Central memory CD8-positive, alpha-beta T cell (primary cell): Measurements from ENCODE around the gene ARHGEF7.

Source experiments
- ATAC-seq: fragments of 150-1000 bp; cut with Tn5 transposase; replicated peaks from 2 replicates; pipeline ENCODE4 v1.10.0; 2022; ENCODE audit warnings: mild to moderate bottlenecking, moderate FRiP score, moderate number of reproducible peaks; ENCODE audit not compliant: poor library complexity, severe bottlenecking; ENCODE audit errors: extremely low read depth
- DNase-seq, 2 donors: peaks; one replicate each; pipeline ENCODE4 v3.0.0; 2021; ENCODE audit warnings: low spot score in 2 of 2
- H3K27ac Mint-ChIP-seq: one replicate; pipeline ENCODE4 v1.8.0; 2022; ENCODE audit warnings: low read depth, mild to moderate bottlenecking, moderate library complexity, mixed read lengths
- H3K27me3 Mint-ChIP-seq: one replicate; pipeline ENCODE4 v1.8.0; 2022; ENCODE audit warnings: mixed read lengths
- H3K36me3 Mint-ChIP-seq: one replicate; pipeline ENCODE4 v1.8.0; 2022; ENCODE audit warnings: mild to moderate bottlenecking, moderate library complexity, mixed read lengths; ENCODE audit not compliant: insufficient read depth
- H3K4me1 Mint-ChIP-seq: one replicate; pipeline ENCODE4 v1.8.0; 2022; ENCODE audit warnings: mixed read lengths
- H3K4me3 Mint-ChIP-seq: one replicate; pipeline ENCODE4 v1.8.0; 2022; ENCODE audit warnings: mild to moderate bottlenecking, moderate library complexity, mixed read lengths
- H3K9me3 Mint-ChIP-seq: one replicate; pipeline ENCODE4 v1.8.0; 2022; ENCODE audit warnings: mixed read lengths

ARHGEF7 gene

DNA sequence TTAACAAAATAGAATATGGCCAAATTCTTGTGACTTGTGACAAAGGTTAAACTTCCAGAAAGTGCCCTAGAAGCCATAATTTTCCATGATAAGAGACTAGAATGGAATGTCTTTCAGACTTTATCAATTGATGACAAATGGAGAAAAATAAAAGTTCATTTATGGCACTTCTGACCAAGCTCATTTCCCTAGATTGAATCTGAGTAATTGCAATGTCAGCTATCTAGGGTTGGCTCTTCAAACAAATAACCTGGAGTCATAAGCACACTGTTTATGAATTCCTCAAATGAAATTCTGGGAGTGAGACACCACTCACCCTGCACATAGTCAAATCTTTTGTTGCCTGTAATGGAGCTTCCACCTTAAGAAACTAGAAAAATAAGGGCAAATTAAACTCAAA lies 11.4 kb downstream of the ARHGEF7 start:
- Mint-ChIP-seq H3K4me1 (no peaks in the 10 kb centered on the region), H3K27me3 (peaks cover 76% of the 10 kb centered on the region), H3K36me3 (no peaks in the 10 kb centered on the region), H3K9me3 (no peaks in the 10 kb centered on the region), H3K27ac (no peak overlapping the region), H3K4me3 (no peak overlapping the region)
- DNase-seq (no peak), ATAC-seq (no peak)

DNA sequence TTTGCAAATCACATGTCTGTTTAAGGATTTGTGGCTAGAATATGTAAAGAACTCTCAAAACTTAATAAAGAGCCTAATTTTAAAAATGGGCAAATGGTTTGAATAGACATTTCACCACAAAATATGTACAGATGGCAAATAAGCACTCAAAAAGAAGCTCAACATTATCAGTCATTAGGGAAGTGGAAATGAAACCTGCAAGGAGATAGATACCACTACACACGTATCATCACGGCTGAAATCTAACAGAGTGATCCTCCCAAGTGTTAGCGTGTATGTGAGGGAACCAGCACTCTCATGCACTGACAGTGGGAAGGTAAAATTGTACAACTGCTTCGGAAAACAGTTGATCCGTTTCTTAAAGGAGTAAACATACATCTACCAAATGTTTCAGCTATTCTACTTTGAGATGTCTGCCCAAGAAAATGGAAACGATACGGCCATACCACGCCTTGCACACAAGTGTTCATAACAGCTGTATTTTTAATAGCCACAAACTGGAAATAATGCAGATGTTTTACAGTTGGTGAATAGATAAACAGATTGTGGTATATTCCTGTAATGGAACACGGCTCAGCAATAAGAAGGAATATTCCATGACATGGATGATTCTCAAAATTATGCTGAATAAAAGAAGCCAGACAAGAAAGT lies 14.5 kb downstream of the ARHGEF7 start:
- H3K4me1 Mint-ChIP-seq = no peaks in the 10 kb centered on the region
- H3K9me3 Mint-ChIP-seq = no peaks in the 10 kb centered on the region
- H3K27ac Mint-ChIP-seq = no peak overlapping the region
- peaks cover 2% of the 10 kb centered on the region for H3K36me3 Mint-ChIP-seq
- no peak for DNase-seq
- H3K27me3 Mint-ChIP-seq = peaks cover 55% of the 10 kb centered on the region
- no peak for ATAC-seq
- H3K4me3 Mint-ChIP-seq = no peak overlapping the region

DNA sequence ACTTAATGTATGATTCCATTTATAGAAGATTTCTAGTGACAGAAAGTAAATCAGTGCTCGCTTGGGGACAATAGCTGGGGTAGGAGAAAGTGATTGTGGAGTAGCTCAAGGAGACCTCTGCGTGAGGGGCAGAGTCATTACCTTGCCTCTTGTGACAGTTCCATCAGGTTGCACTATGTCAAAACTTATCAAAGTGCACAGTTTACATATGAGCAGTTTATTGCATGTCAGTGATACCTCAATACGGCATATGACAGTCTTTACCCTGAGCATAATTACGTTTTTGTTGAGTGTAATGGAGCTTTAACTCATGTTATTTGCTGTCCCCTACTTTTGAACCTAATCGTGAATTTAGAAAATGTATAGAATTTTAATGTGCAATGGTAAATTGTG lies 15.0 kb downstream of the ARHGEF7 start:
- H3K4me1 Mint-ChIP-seq = no peaks in the 10 kb centered on the region
- peaks cover 2% of the 10 kb centered on the region for H3K36me3 Mint-ChIP-seq
- DNase-seq = no peak
- H3K4me3 Mint-ChIP-seq = no peak overlapping the region
- H3K9me3 Mint-ChIP-seq = no peaks in the 10 kb centered on the region
- no peak for ATAC-seq
- H3K27ac Mint-ChIP-seq = no peak overlapping the region
- peaks cover 50% of the 10 kb centered on the region for H3K27me3 Mint-ChIP-seq

DNA sequence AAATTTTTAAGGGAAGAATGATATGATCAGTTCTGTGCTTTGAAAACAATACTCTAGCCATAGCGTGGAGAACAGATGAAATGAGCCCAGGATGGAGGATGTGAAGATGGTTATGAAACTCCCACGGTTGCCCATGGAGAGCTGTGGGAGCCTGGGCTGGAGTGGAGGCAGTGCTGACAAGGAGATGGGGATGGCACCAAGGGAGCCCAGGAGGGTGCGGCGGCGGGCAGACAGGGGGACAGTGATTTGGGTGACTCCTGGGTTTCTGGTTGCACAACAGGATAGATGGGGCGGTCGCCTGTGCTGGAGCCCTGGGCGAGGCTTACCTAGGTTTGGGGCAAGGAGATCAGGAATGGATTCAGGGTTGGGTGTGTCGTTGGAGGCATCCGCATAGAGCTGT lies 15.9 kb downstream of the ARHGEF7 start:
- H3K4me3 Mint-ChIP-seq = no peak overlapping the region
- H3K4me1 Mint-ChIP-seq = no peaks in the 10 kb centered on the region
- peaks cover 46% of the 10 kb centered on the region for H3K27me3 Mint-ChIP-seq
- H3K36me3 Mint-ChIP-seq = peaks cover 2% of the 10 kb centered on the region
- no peaks in the 10 kb centered on the region for H3K9me3 Mint-ChIP-seq
- DNase-seq (no peak), ATAC-seq (no peak)
- H3K27ac Mint-ChIP-seq = no peak overlapping the region

DNA sequence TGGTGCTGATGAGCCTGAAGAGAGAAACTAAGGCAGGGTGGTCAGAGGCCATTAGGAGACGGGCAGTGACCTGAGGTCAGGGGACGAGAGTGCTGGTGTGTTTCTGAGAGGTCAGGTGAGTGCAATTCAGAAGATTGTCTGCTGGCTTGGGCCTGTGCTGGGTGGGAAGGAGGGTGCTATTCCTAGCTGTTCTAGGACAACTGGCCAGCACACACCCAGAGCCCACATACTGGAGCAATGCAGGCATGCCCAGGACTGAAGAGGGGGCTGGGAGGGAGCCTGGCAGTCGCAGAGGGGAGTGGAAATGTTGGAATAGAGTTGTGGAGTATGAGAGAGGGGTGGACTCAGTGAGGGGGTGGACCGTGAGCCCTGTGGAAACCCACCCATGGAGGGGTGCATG lies 16.5 kb downstream of the ARHGEF7 start:
- peaks cover 46% of the 10 kb centered on the region for H3K27me3 Mint-ChIP-seq
- H3K4me1 Mint-ChIP-seq = no peaks in the 10 kb centered on the region
- H3K4me3 Mint-ChIP-seq = no peak overlapping the region
- H3K27ac Mint-ChIP-seq = no peak overlapping the region
- H3K9me3 Mint-ChIP-seq = no peaks in the 10 kb centered on the region
- DNase-seq (no peak), ATAC-seq (no peak)
- H3K36me3 Mint-ChIP-seq = peaks cover 2% of the 10 kb centered on the region

DNA sequence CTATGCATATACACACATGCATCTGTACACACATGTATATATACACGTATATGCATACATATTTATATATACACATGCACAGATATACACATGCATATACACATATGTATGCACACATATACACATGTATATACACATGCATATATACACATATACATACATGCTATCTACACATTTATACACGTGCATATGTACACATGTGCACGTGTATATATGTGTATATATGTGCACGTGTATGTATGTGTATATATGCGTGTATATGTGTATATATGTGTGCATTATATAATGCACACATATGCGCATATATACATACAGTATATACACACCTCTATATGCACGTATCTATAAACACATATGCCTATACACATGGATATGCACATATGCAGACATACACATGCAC lies 17.8 kb downstream of the ARHGEF7 start:
- Mint-ChIP-seq H3K27me3 (peaks cover 54% of the 10 kb centered on the region), H3K27ac (no peak overlapping the region), H3K4me3 (no peak overlapping the region), H3K4me1 (no peaks in the 10 kb centered on the region), H3K9me3 (no peaks in the 10 kb centered on the region), H3K36me3 (peaks cover 2% of the 10 kb centered on the region)
- ATAC-seq = no peak
- no peak for DNase-seq

DNA sequence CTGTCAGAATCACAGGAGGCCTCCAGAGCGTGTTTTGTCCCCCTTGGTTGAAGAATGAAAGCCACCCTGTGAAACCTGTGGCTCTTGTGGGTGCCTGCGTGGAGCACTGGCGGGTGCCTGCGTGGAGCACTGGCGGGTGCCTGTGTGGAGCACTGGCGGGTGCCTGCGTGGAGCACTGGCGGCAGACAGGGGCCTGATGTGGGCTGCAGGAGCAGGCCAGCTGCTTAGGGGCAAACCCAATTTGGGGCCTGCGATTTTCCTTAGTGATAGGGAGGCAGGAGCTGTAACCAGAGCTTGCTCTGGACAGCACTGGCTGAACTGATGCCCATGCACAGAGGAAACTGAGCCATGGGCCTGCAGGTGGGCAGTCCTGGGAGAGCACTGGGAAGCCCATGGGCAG lies 24.3 kb downstream of the ARHGEF7 start:
- H3K9me3 Mint-ChIP-seq = no peaks in the 10 kb centered on the region
- peaks cover 86% of the 10 kb centered on the region for H3K27me3 Mint-ChIP-seq
- H3K36me3 Mint-ChIP-seq = no peaks in the 10 kb centered on the region
- H3K27ac Mint-ChIP-seq = no peak overlapping the region
- H3K4me1 Mint-ChIP-seq = no peaks in the 10 kb centered on the region
- ATAC-seq (no peak), DNase-seq (no peak)
- H3K4me3 Mint-ChIP-seq = no peak overlapping the region

DNA sequence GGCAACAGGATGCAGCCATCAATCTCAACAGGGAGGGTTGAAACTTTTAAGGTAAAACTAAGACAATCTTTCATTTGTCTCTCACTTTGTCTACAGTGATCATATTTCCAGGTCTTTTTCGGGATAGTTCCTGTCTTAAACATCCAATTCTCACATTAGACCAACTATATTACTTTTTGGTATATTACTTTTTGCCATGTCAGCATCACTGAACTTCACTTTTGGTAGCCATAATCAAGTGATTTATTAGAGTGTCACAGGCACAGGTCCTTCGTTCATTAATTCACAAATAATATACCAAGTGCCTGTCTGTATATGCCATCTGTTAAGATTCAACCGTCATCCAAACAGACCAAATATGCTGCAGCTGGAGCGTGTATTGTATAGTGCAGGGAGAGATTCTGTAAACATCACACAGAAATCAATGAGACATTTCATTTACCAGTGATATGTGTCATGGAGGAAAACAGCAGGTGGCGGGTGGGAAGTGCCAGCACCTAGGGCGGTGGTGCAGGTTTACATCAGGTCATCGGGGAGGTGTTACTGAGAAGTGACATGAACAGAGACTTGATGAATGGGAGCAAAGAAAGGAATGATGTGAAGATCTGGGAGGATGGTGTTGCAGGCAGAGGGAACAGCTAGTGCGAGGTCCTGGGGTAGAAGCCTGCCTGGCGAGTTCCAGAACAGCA lies 24.9 kb downstream of the ARHGEF7 start:
- DNase-seq = no peak
- H3K4me3 Mint-ChIP-seq = no peak overlapping the region
- H3K9me3 Mint-ChIP-seq = no peaks in the 10 kb centered on the region
- H3K27me3 Mint-ChIP-seq = peaks cover 92% of the 10 kb centered on the region
- ATAC-seq = no peak
- H3K4me1 Mint-ChIP-seq = no peaks in the 10 kb centered on the region
- no peak overlapping the region for H3K27ac Mint-ChIP-seq
- H3K36me3 Mint-ChIP-seq = no peaks in the 10 kb centered on the region

DNA sequence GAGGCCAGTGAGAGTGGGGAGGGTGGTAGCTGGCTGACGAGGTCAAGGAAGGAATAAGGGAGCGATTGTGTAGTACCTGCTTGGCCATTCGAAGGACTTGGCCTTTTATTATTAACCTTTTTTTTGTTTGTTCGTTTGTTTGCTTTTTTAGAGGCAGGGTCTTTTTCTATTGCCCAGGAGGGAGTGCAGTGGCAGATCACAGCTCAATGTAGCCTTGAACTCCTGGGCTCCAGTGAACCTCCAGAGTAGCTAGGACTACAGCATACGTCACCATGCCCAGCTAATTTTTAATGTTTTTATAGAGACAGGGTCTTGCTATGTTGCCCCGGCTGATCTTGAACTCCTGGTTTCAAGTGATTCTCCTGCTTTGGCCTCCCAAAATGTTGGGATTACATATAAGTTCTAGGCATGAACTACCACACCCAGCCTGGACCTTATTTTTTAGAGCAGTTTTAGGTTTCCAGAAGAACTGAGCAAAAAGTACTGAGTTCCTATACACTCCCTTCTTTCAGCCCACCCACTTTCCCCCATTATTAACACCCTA lies 25.5 kb downstream of the ARHGEF7 start:
- Mint-ChIP-seq H3K4me1 (no peaks in the 10 kb centered on the region), H3K27me3 (peaks cover 97% of the 10 kb centered on the region)

DNA sequence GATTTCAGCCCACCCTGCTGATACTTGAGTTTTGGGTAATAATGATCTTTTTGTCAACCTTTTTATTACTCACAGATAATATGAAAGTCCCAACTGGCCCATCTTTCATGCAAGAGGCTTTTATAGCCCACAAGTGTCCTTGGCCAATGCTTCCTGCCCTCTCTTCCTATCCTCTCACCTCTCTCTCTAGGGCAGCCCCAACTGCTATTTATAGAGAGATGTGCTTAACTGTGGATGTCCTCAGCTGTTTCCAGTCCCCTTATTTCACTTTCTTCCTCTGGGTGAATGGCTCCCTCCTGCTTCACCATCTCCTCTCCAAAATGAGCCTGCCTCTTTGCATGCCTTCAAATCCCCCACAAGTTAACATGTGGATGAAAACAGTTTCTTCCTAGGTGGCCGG lies 27.4 kb downstream of the ARHGEF7 start:
- Mint-ChIP-seq H3K4me3 (no peak overlapping the region), H3K36me3 (no peaks in the 10 kb centered on the region), H3K27me3 (peaks cover 95% of the 10 kb centered on the region), H3K27ac (no peak overlapping the region), H3K4me1 (no peaks in the 10 kb centered on the region), H3K9me3 (no peaks in the 10 kb centered on the region)
- ATAC-seq = no peak
- DNase-seq = no peak

More for the DNA sequence above, 25.5 kb downstream of the ARHGEF7 start:
- H3K4me3 Mint-ChIP-seq = no peak overlapping the region
- H3K9me3 Mint-ChIP-seq = no peaks in the 10 kb centered on the region
- no peak overlapping the region for H3K27ac Mint-ChIP-seq
- no peaks in the 10 kb centered on the region for H3K36me3 Mint-ChIP-seq
- no peak for DNase-seq
- no peak for ATAC-seq

DNA sequence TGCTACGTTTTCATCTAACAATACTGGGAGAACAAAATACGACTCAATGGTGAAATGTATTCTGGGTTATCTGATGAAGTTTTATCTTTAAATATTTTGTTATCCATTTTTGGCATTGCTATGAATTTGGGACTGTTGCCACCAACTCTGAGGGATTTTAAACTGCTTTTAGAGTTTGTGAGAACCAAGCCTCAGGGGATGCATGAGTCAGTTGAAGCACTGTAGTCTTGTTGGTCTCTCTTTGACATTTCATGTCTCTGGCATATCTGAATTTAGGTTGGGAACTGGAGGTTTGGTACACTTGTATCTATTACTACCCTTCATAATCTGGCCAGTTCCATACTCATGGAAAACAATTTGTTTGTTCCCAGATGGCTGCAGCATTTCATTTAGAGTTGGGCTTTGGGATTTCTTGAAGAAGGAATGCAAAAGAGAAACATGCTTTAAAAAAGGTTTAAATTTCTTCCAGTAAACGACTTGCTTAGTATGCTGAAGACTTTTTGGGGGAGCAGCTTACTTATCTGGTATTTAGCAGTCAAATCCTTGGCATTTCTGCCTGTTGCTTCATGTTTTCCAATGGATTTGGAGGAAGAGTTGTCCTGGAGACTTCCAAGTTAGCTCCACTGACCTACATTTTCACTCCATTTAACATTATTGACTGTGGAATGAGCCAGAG lies 28.9 kb downstream of the ARHGEF7 start:
- H3K27me3 Mint-ChIP-seq = peaks cover 91% of the 10 kb centered on the region

DNA sequence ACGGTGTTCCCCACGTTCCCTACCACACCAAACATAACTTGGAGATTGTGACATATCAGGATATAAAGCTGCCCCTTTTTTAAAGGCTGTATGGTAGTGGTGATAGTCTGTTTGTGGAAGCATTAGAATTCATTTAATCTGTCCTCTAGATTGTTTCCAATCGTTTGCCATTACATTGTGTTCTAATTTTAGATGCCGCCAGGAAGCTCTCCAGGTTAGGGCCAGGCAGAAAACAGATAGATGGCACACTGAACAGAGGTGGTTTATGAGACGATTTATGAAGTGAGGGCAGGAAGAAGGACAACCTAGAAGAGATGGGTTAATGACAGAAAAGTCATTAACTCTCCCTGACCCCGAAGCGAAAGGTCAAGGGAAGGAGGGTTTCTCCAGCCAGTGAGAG lies 30.0 kb downstream of the ARHGEF7 start:
- no peak overlapping the region for H3K27ac Mint-ChIP-seq
- no peak for ATAC-seq
- no peaks in the 10 kb centered on the region for H3K9me3 Mint-ChIP-seq
- H3K4me1 Mint-ChIP-seq = no peaks in the 10 kb centered on the region
- H3K4me3 Mint-ChIP-seq = no peak overlapping the region
- no peaks in the 10 kb centered on the region for H3K36me3 Mint-ChIP-seq
- DNase-seq = no peak
- H3K27me3 Mint-ChIP-seq = peaks cover 80% of the 10 kb centered on the region

More for the DNA sequence above, 28.9 kb downstream of the ARHGEF7 start:
- Mint-ChIP-seq H3K9me3 (no peaks in the 10 kb centered on the region), H3K36me3 (no peaks in the 10 kb centered on the region), H3K4me3 (no peak overlapping the region), H3K27ac (no peak overlapping the region), H3K4me1 (no peaks in the 10 kb centered on the region)
- no peak for DNase-seq
- ATAC-seq = no peak

DNA sequence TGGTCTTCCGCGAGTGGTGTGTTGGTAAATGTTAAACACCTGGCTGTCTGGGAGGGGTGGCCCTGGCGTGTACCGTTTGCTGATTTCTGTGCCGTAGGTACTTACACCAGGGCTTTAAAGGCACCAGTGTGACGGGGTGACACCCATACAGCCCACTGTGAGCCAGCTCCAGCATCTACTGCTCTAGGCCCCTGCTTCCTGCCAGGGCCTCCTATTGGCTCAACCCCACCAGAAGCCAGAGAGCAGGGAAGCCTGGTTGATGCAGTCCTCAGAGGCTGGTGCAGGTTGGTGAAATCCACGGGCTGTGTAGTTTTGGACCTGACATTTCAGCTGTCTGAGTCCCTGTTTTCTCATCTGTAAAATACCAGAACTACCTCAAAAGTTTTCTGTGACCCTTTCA lies 30.4 kb downstream of the ARHGEF7 start:
- no peaks in the 10 kb centered on the region for H3K9me3 Mint-ChIP-seq
- no peaks in the 10 kb centered on the region for H3K36me3 Mint-ChIP-seq
- DNase-seq = no peak
- ATAC-seq = no peak
- H3K4me3 Mint-ChIP-seq = no peak overlapping the region
- no peaks in the 10 kb centered on the region for H3K4me1 Mint-ChIP-seq
- no peak overlapping the region for H3K27ac Mint-ChIP-seq
- peaks cover 76% of the 10 kb centered on the region for H3K27me3 Mint-ChIP-seq
